ENCODE data around the gene MYZAP.

GRCh38 chr15:57606048-57606447, 14.3 kb downstream of the MYZAP start:
- no peak for TF ChIP-seq CTCF (conservative IDR thresholded peaks at IDR 0.05; ENCODE audit: low read depth, low read length)
- no peak for TF ChIP-seq EZH2 (IDR thresholded peaks at IDR 0.05; ENCODE audit: borderline replicate concordance, low read depth, low read length, poor library complexity, severe bottlenecking)
